K562 (cell line): ENCODE data around the gene PHLDB1. TPM values are rescaled to one million over a fixed set of nuclear protein-coding genes. Genes with fewer than 3 reads are reported as not detected.

Source experiments
- CAMTA2 ChIP-seq: fragments of 250-450 bp; sonication (Bioruptor Pico); conservative IDR thresholded peaks from 2 replicates; pipeline ENCODE4 v1.5.1; 2022
- CCNT2 ChIP-seq: IDR thresholded peaks from 2 replicates; pipeline ENCODE4 v1.6.1; 2011; ENCODE audit warnings: borderline replicate concordance, low read depth, mild to moderate bottlenecking, moderate library complexity, mixed read lengths, low read length; ENCODE audit not compliant: insufficient read length; ENCODE audit errors: extremely low read depth
- CHCHD3 ChIP-seq: fragments of 250-450 bp; sonication (Bioruptor Pico); IDR thresholded peaks from 2 replicates; pipeline ENCODE4 v2.1.2; 2022; ENCODE audit warnings: mild to moderate bottlenecking
- E2F8 ChIP-seq: fragments of 450-650 bp; IDR thresholded peaks from 2 replicates; pipeline ENCODE4 v1.7.1; 2018; ENCODE audit warnings: mild to moderate bottlenecking, low read depth; ENCODE audit not compliant: partially characterized antibody
- HLTF ChIP-seq: fragments of 450-650 bp; IDR thresholded peaks from 2 replicates; pipeline ENCODE4 v1.6.1; 2016
- HMBOX1 ChIP-seq: sonication (generic); IDR thresholded peaks from 2 replicates; pipeline ENCODE4 v1.6.1; 2016
- LARP7 ChIP-seq: fragments of 450-650 bp; IDR thresholded peaks from 2 replicates; pipeline ENCODE4 v1.6.1; 2016
- RAD21 ChIP-seq, 2 experiments: fragments of 250-450 bp in 1 of 2; fragments of 450-650 bp in 1 of 2; sonication (Bioruptor Pico) in 1 of 2; formaldehyde crosslinking in 1 of 2; IDR thresholded peaks in 1 of 2; conservative IDR thresholded peaks in 1 of 2; 2 replicates each; pipeline versions ENCODE4 v1.4.0 to v1.8.0; 2020 to 2022; ENCODE audit warnings: mild to moderate bottlenecking in 2 of 2, moderate library complexity in 1 of 2
- REST ChIP-seq, 2 experiments: fragments of 450-650 bp; formaldehyde crosslinking in 1 of 2; IDR thresholded peaks; 2 replicates each; pipeline versions ENCODE4 v1.4.0 to v1.6.1; 2014 to 2020; ENCODE audit warnings: mild to moderate bottlenecking in 2 of 2, borderline replicate concordance in 1 of 2, low read depth in 1 of 2
- ZBTB9 ChIP-seq: fragments of 450-650 bp; formaldehyde crosslinking; IDR thresholded peaks from 2 replicates; pipeline ENCODE4 v1.4.0; 2020; ENCODE audit warnings: mild to moderate bottlenecking, moderate library complexity
- polyA plus RNA-seq, 8 experiments: library from polyadenylated mRNA; depleted of rRNA in 4 of 8; stranded (reverse) in 5 of 8; unstranded in 3 of 8; fragments of >200 nt; fragmentation: Nextera tagmentation in 2 of 8; fragmentation: Illumina TruSeq in 1 of 8; extraction: Ambion mirVana in 2 of 8; extraction: Trizol in 1 of 8; gene quantifications; 2 replicates each; pipeline versions ENCODE4 v1.2.1 to v1.2.3, GENCODE V29; 2011 to 2014; ENCODE audit warnings: inconsistent platforms in 1 of 8, missing spikeins in 1 of 8
- total RNA-seq, 7 experiments: library from RNA; depleted of rRNA in 6 of 7; stranded (reverse); fragments of >200 nt in 6 of 7; fragmentation: Illumina TruSeq in 2 of 7; extraction: Trizol in 2 of 7; gene quantifications; 2 replicates each; pipeline versions ENCODE4 v1.2.1 to v1.2.3, GENCODE V29; 2011 to 2021; ENCODE audit warnings: low replicate concordance in 1 of 7

PHLDB1 gene
- total and polyA plus RNA-seq, 9 of the 15 experiments (the other 6 are each of a cell fraction or from before 2014, with no cell fraction given) = 2.0 to 28.7 (median 16.2) TPM

GRCh38 chr11:118607401-118608359 lies at the start of gene PHLDB1 (continued):
- TF ChIP-seq REST (IDR thresholded peaks at IDR 0.05; ENCODE audit: borderline replicate concordance) (peak; percentile 52), REST (CRISPR knock-in tag; IDR thresholded peaks at IDR 0.05; ENCODE audit: low read depth) (no peak), CHCHD3 (no peak), LARP7 (no peak), HMBOX1 (no peak), CAMTA2 (CRISPR knock-in tag) (no peak), HLTF (no peak), RAD21 (CRISPR knock-in tag; conservative IDR thresholded peaks at IDR 0.05 in 1 of 2, IDR thresholded peaks at IDR 0.05 in 1 of 2) (peak in 1 of 2 experiments; percentile 52; a peak in 2 of 4 replicates), ZBTB9 (CRISPR knock-in tag) (no peak), E2F8 (no peak), CCNT2 (peak; percentile 52)
